PC-9 (cell line): ENCODE results near the gene USP49.

Experiments
- EZH2 ChIP-seq: fragments of 200-600 bp; sonication (generic); IDR thresholded peaks from 2 replicates; pipeline ENCODE4 v1.8.0; 2017; ENCODE audit warnings: antibody characterized with exemption, low read depth
- TF ChIP-seq, protein P1 (sequence below): fragments of 200-600 bp; sonication (generic); conservative IDR thresholded peaks from 2 replicates; pipeline ENCODE4 v1.6.1; 2017; ENCODE audit warnings: mixed run types, antibody characterized with exemption, mild to moderate bottlenecking, moderate library complexity

DNA sequence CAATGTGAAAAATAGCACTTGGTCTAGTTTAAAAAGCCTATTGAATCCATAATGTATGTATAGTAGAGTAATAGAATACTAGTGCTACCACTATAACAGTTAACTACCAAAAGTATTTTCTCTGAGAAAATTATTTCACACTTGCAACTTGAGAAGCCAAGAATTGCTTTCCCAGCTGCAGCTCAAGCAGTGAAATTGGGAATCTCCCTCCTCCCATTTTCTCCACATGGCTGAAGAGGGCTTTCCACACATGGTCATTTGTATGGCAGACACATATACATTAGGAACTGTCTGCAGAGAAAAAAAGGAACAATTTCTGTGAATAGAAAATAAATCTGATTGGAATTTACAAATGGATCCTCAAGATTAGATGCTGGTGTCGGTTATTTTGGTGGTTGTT is 73.2 kb downstream of the USP49 start:
- TF ChIP-seq, protein P1, sequence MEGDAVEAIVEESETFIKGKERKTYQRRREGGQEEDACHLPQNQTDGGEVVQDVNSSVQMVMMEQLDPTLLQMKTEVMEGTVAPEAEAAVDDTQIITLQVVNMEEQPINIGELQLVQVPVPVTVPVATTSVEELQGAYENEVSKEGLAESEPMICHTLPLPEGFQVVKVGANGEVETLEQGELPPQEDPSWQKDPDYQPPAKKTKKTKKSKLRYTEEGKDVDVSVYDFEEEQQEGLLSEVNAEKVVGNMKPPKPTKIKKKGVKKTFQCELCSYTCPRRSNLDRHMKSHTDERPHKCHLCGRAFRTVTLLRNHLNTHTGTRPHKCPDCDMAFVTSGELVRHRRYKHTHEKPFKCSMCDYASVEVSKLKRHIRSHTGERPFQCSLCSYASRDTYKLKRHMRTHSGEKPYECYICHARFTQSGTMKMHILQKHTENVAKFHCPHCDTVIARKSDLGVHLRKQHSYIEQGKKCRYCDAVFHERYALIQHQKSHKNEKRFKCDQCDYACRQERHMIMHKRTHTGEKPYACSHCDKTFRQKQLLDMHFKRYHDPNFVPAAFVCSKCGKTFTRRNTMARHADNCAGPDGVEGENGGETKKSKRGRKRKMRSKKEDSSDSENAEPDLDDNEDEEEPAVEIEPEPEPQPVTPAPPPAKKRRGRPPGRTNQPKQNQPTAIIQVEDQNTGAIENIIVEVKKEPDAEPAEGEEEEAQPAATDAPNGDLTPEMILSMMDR, result no peak
- TF ChIP-seq EZH2, result no peak
